Retina (tissue), 1 donor: ENCODE data around the gene PSMA7.
A peak's percentile ranks its signal among the peaks of the same experiment; 100 is the strongest.

Experiments used
- DNase-seq: peaks from one replicate; pipeline ENCODE4 v3.0.0-alpha.2; 2016

The PSMA7 gene

GRCh38 chr20:62170536-62170935 is 27.3 kb upstream of the PSMA7 start:
- no peak for DNase-seq

GRCh38 chr20:62168890-62169435 is 25.8 kb upstream of the PSMA7 start:
- no peak for DNase-seq

GRCh38 chr20:62168061-62168460 is 24.9 kb upstream of the PSMA7 start:
- DNase-seq: no peak

- no peak for DNase-seq
Observed at GRCh38 chr20:62167474-62167873, 24.3 kb upstream of the PSMA7 start.

GRCh38 chr20:62165762-62166399 is 22.7 kb upstream of the PSMA7 start:
- no peak for DNase-seq

GRCh38 chr20:62164879-62165761 is 21.9 kb upstream of the PSMA7 start:
- no peak for DNase-seq

- no peak for DNase-seq
Observed at GRCh38 chr20:62163986-62164762, 21.0 kb upstream of the PSMA7 start.

GRCh38 chr20:62163485-62163865 is 20.3 kb upstream of the PSMA7 start:
- DNase-seq: no peak

GRCh38 chr20:62162765-62163484 is 19.7 kb upstream of the PSMA7 start:
- DNase-seq: no peak

GRCh38 chr20:62161347-62161746 is 18.2 kb upstream of the PSMA7 start:
- DNase-seq: no peak

GRCh38 chr20:62160876-62161275 is 17.7 kb upstream of the PSMA7 start:
- no peak for DNase-seq

GRCh38 chr20:62160253-62160652 is 17.1 kb upstream of the PSMA7 start:
- no peak for DNase-seq

GRCh38 chr20:62159839-62160238 is 16.6 kb upstream of the PSMA7 start:
- no peak for DNase-seq

- no peak for DNase-seq
Observed at GRCh38 chr20:62159052-62159451, 15.9 kb upstream of the PSMA7 start.

- no peak for DNase-seq
Observed at GRCh38 chr20:62158541-62158940, 15.3 kb upstream of the PSMA7 start.

- DNase-seq: no peak
Observed at GRCh38 chr20:62158088-62158400, 14.8 kb upstream of the PSMA7 start.

GRCh38 chr20:62157387-62158087 is 14.3 kb upstream of the PSMA7 start:
- no peak for DNase-seq

GRCh38 chr20:62156592-62157386 is 13.6 kb upstream of the PSMA7 start:
- peak; percentile 78 for DNase-seq

- DNase-seq: peak; percentile 12
Observed at GRCh38 chr20:62156254-62156556, 13.0 kb upstream of the PSMA7 start.

- peak; percentile 22 for DNase-seq
Observed at GRCh38 chr20:62155428-62156253, 12.4 kb upstream of the PSMA7 start.
